NCI-H2196 (cell line): ENCODE data around the gene EIF6.

Source experiments
- DNase-seq: peaks from one replicate; lab custom pipeline; 2025; ENCODE audit not compliant: unreplicated experiment; lab: John Stamatoyannopoulos, UW

EIF6 gene

GRCh38 chr20:35295674-35296073 is 11.1 kb upstream of the EIF6 start:
- no peak for DNase-seq

- DNase-seq, result no peak
These were observed 10.5 kb upstream of the EIF6 start for GRCh38 chr20:35295058-35295457.

- no peak for DNase-seq
These were observed 9.7 kb upstream of the EIF6 start for GRCh38 chr20:35294293-35294685.

GRCh38 chr20:35293303-35294292 is 9.0 kb upstream of the EIF6 start:
- no peak for DNase-seq

- no peak for DNase-seq
These were observed 8.1 kb upstream of the EIF6 start for GRCh38 chr20:35292504-35293285.

GRCh38 chr20:35291654-35292503 is 7.3 kb upstream of the EIF6 start, which contains the start of gene FAM83C:
Gene FAM83C (minus strand): TSS chr20:35292425. CDS start chr20:35292304, 121 bp downstream.
- no peak for DNase-seq

- no peak for DNase-seq
These were observed 6.4 kb upstream of the EIF6 start for GRCh38 chr20:35290887-35291417.

- no peak for DNase-seq
These were observed 5.8 kb upstream of the EIF6 start for GRCh38 chr20:35290186-35290886.

GRCh38 chr20:35288325-35289060 is 3.9 kb upstream of the EIF6 start:
- no peak for DNase-seq

- no peak for DNase-seq
These were observed 3.1 kb upstream of the EIF6 start for GRCh38 chr20:35287509-35288324.

- no peak for DNase-seq
These were observed 2.4 kb upstream of the EIF6 start for GRCh38 chr20:35286899-35287508.

- DNase-seq, result no peak
These were observed 1.7 kb upstream of the EIF6 start for GRCh38 chr20:35286077-35286898.

GRCh38 chr20:35285806-35286076 is 1.2 kb upstream of the EIF6 start:
- no peak for DNase-seq

GRCh38 chr20:35284992-35285805 is 627 bp upstream of the EIF6 start:
- DNase-seq, result no peak

- DNase-seq, result no peak
These were observed 918 bp downstream of the EIF6 start for GRCh38 chr20:35283441-35284266.
